Neural cell (in vitro differentiated cells): ENCODE data around the gene TUBA8. TPM values are rescaled to one million over a fixed set of nuclear protein-coding genes. Genes with fewer than 3 reads are reported as not detected.

ENCODE experiments used
- H2AFZ ChIP-seq: fragments of 200-600, 300-800 bp; sonication (generic), shearing (Covaris generic); 2 replicates; pipeline ENCODE4 v1.6.0; 2014; ENCODE audit warnings: low read depth, mild to moderate bottlenecking, antibody characterized with exemption, low read length, moderate library complexity
- H3F3A ChIP-seq: fragments of 200-600 bp; shearing (Covaris generic); 2 replicates; pipeline ENCODE4 v1.6.1; 2016; ENCODE audit warnings: mild to moderate bottlenecking, moderate library complexity, mixed read lengths, antibody characterized with exemption, low read length; ENCODE audit not compliant: insufficient read depth, poor library complexity, severe bottlenecking
- H3K27ac ChIP-seq: fragments of 200-600, 300-800 bp; sonication (generic), shearing (Covaris generic); 2 replicates; pipeline ENCODE4 v1.5.1; 2014; ENCODE audit warnings: mild to moderate bottlenecking, low read length, moderate library complexity
- H3K27me3 ChIP-seq: fragments of 300-800, 200-600 bp; sonication (generic), shearing (Covaris generic); 2 replicates; pipeline ENCODE4 v1.6.0; 2014; ENCODE audit warnings: mild to moderate bottlenecking, low read depth, low read length, moderate library complexity; ENCODE audit not compliant: insufficient read depth
- H3K36me3 ChIP-seq: fragments of 300-800, 200-600 bp; sonication (generic), shearing (Covaris generic); 2 replicates; pipeline ENCODE4 v1.5.1; 2014; ENCODE audit warnings: mild to moderate bottlenecking, antibody characterized with exemption, low read length, moderate library complexity; ENCODE audit not compliant: insufficient read depth
- H3K4me2 ChIP-seq: fragments of 300-800, 200-600 bp; sonication (generic), shearing (Covaris generic); 2 replicates; pipeline ENCODE4 v1.6.0; 2014; ENCODE audit warnings: mild to moderate bottlenecking, low read length
- H3K4me3 ChIP-seq: fragments of 300-800, 200-600 bp; sonication (generic), shearing (Covaris generic); 2 replicates; pipeline ENCODE4 v1.5.1; 2014; ENCODE audit warnings: mild to moderate bottlenecking, low read length, moderate library complexity
- H3K79me2 ChIP-seq: fragments of 200-600 bp; shearing (Covaris generic); replicated peaks from 2 replicates; pipeline ENCODE4 v1.6.0; 2014; ENCODE audit warnings: mild to moderate bottlenecking, low read length, moderate library complexity; ENCODE audit not compliant: insufficient read depth
- H3K9ac ChIP-seq: fragments of 300-800, 200-600 bp; sonication (generic), shearing (Covaris generic); 2 replicates; pipeline ENCODE4 v1.6.1; 2016; ENCODE audit warnings: mild to moderate bottlenecking, low read length, mixed read lengths
- H3K9me2 ChIP-seq: fragments of 200-600 bp; shearing (Covaris generic); 2 replicates; pipeline ENCODE4 v1.6.1; 2016; ENCODE audit warnings: mild to moderate bottlenecking, low read length, mixed read lengths; ENCODE audit not compliant: insufficient read depth
- H3K9me3 ChIP-seq: fragments of 200-600, 300-800 bp; sonication (generic), shearing (Covaris generic); 2 replicates; pipeline ENCODE4 v1.6.1; 2016; ENCODE audit warnings: mild to moderate bottlenecking, mixed run types, low read length, moderate library complexity, mixed read lengths
- H4K20me1 ChIP-seq: fragments of 200-600 bp; shearing (Covaris generic); 2 replicates; pipeline ENCODE4 v1.6.1; 2016; ENCODE audit warnings: mild to moderate bottlenecking, mixed run types; ENCODE audit not compliant: insufficient read depth
- EP300 ChIP-seq: fragments of 450-650 bp; conservative IDR thresholded peaks from 2 replicates; pipeline ENCODE4 v1.6.1; 2014; ENCODE audit warnings: antibody characterized with exemption, mild to moderate bottlenecking, moderate library complexity; ENCODE audit not compliant: poor library complexity, severe bottlenecking
- EZH2 ChIP-seq: fragments of 200-600, 300-800 bp; shearing (Covaris generic), sonication (generic); IDR thresholded peaks from 2 replicates; pipeline ENCODE4 v1.6.1; 2014; ENCODE audit warnings: antibody characterized with exemption, low read length, borderline replicate concordance, mild to moderate bottlenecking; ENCODE audit not compliant: insufficient read depth, poor library complexity, severe bottlenecking
- MXI1 ChIP-seq: fragments of 450-650 bp; conservative IDR thresholded peaks from 2 replicates; pipeline ENCODE4 v1.6.1; 2014; ENCODE audit warnings: antibody characterized with exemption, mild to moderate bottlenecking; ENCODE audit not compliant: poor library complexity, severe bottlenecking
- POLR2AphosphoS5 ChIP-seq: IDR thresholded peaks from 2 replicates; pipeline ENCODE4 v1.6.1; 2012
- RAD21 ChIP-seq: fragments of 450-650 bp; conservative IDR thresholded peaks from 2 replicates; pipeline ENCODE4 v1.6.1; 2014; ENCODE audit warnings: antibody characterized with exemption, mild to moderate bottlenecking, moderate library complexity
- SMC3 ChIP-seq: fragments of 450-650 bp; conservative IDR thresholded peaks from 2 replicates; pipeline ENCODE4 v1.6.1; 2014; ENCODE audit warnings: antibody characterized with exemption, mild to moderate bottlenecking, moderate library complexity; ENCODE audit not compliant: poor library complexity
- TAF1 ChIP-seq: IDR thresholded peaks from 2 replicates; pipeline ENCODE4 v1.6.1; 2012; ENCODE audit warnings: low read depth
- polyA plus RNA-seq: library from polyadenylated mRNA; depleted of rRNA; stranded (reverse); fragments of >200 nt; gene quantifications from 2 replicates; pipeline ENCODE4 v1.2.3, GENCODE V29; 2014
- TF ChIP-seq, protein P1 (sequence below): IDR thresholded peaks from 2 replicates; pipeline ENCODE4 v1.6.1; 2012; ENCODE audit warnings: borderline replicate concordance
- TF ChIP-seq, protein P2 (sequence below): fragments of 450-650 bp; IDR thresholded peaks from 2 replicates; pipeline ENCODE4 v1.5.1; 2014; ENCODE audit warnings: antibody characterized with exemption, mild to moderate bottlenecking, moderate library complexity; ENCODE audit not compliant: poor library complexity, severe bottlenecking

The TUBA8 gene
- polyA plus RNA-seq, 1 donor from 2014 or later: 1.8 TPM

DNA sequence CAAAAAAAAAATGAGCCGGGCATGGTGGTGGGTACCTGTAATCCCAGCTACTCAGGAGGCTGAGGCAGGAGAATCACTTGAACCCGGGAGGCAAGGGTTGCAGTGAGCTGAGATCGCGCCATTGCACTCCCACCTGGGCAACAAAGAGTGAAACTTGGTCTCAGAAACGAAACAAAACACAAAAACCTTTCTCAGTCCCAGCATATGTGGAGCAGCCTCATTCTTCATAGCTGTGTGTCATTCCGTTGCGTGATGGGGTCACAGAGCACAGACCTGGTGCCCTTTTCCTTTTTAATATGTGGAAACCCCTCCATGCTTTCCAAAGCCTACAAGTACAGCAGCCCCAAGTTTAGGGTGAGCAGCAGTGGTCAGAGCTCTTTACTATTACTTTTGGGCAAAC lies 19.1 kb upstream of the TUBA8 start:
- TF ChIP-seq RAD21 (no peak), EP300 (no peak), POLR2AphosphoS5 (no peak), MXI1 (no peak), TAF1 (no peak), SMC3 (no peak), EZH2 (no peak)
- TF ChIP-seq, protein P1, sequence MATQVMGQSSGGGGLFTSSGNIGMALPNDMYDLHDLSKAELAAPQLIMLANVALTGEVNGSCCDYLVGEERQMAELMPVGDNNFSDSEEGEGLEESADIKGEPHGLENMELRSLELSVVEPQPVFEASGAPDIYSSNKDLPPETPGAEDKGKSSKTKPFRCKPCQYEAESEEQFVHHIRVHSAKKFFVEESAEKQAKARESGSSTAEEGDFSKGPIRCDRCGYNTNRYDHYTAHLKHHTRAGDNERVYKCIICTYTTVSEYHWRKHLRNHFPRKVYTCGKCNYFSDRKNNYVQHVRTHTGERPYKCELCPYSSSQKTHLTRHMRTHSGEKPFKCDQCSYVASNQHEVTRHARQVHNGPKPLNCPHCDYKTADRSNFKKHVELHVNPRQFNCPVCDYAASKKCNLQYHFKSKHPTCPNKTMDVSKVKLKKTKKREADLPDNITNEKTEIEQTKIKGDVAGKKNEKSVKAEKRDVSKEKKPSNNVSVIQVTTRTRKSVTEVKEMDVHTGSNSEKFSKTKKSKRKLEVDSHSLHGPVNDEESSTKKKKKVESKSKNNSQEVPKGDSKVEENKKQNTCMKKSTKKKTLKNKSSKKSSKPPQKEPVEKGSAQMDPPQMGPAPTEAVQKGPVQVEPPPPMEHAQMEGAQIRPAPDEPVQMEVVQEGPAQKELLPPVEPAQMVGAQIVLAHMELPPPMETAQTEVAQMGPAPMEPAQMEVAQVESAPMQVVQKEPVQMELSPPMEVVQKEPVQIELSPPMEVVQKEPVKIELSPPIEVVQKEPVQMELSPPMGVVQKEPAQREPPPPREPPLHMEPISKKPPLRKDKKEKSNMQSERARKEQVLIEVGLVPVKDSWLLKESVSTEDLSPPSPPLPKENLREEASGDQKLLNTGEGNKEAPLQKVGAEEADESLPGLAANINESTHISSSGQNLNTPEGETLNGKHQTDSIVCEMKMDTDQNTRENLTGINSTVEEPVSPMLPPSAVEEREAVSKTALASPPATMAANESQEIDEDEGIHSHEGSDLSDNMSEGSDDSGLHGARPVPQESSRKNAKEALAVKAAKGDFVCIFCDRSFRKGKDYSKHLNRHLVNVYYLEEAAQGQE: no peak
- TF ChIP-seq, protein P2, sequence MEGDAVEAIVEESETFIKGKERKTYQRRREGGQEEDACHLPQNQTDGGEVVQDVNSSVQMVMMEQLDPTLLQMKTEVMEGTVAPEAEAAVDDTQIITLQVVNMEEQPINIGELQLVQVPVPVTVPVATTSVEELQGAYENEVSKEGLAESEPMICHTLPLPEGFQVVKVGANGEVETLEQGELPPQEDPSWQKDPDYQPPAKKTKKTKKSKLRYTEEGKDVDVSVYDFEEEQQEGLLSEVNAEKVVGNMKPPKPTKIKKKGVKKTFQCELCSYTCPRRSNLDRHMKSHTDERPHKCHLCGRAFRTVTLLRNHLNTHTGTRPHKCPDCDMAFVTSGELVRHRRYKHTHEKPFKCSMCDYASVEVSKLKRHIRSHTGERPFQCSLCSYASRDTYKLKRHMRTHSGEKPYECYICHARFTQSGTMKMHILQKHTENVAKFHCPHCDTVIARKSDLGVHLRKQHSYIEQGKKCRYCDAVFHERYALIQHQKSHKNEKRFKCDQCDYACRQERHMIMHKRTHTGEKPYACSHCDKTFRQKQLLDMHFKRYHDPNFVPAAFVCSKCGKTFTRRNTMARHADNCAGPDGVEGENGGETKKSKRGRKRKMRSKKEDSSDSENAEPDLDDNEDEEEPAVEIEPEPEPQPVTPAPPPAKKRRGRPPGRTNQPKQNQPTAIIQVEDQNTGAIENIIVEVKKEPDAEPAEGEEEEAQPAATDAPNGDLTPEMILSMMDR: no peak
- H3K9ac ChIP-seq: no peak overlapping the region
- no peak overlapping the region for H2AFZ ChIP-seq
- no peak overlapping the region for H3K27ac ChIP-seq
- H3K4me2 ChIP-seq: no peak overlapping the region
- H3K36me3 ChIP-seq: no peaks in the 10 kb centered on the region
- no peaks in the 10 kb centered on the region for H3K9me3 ChIP-seq
- no peaks in the 10 kb centered on the region for H4K20me1 ChIP-seq
- no peaks in the 10 kb centered on the region for H3K79me2 ChIP-seq
- H3K27me3 ChIP-seq: no peaks in the 10 kb centered on the region
- no peaks in the 10 kb centered on the region for H3K9me2 ChIP-seq
- no peaks in the 10 kb centered on the region for H3F3A ChIP-seq
- H3K4me3 ChIP-seq: no peak overlapping the region

DNA sequence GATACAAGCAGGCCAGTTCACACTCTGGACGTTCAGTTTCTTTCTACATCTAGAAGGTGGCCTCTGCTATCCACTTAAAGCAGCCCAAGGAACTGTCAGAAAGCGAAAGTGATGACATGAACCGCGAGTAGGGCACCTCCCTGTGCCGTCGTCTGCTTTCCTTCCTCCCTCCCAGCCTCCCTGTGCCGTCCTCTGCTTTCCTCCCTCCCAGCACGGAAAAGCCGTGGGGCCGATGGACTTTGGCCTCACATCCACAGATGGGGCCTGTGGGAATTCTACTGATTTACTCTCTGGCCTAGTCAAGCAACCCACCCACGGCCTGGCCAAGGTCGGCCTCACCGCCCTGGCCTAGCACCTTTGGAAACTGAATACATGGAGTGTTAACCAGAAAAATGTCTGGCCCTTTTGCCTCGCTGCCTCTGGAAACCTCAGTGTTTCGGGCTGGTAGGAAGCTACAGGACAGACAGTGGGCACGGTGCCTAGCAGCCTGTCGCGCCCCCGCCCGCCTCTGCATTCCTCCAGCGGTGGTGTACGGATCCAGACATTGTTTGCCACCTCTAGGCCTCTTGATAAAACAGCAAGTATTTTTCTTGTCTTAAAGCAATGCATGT lies 18.6 kb upstream of the TUBA8 start:
- Histone ChIP-seq H3K4me2 (no peak overlapping the region), H3K9me2 (no peaks in the 10 kb centered on the region), H4K20me1 (no peaks in the 10 kb centered on the region), H3K27me3 (no peaks in the 10 kb centered on the region), H3K9ac (no peak overlapping the region), H3K27ac (no peak overlapping the region), H3K36me3 (no peaks in the 10 kb centered on the region), H3F3A (no peaks in the 10 kb centered on the region), H3K9me3 (no peaks in the 10 kb centered on the region), H3K79me2 (no peaks in the 10 kb centered on the region), H2AFZ (no peak overlapping the region), H3K4me3 (no peak overlapping the region)
- TF ChIP-seq SMC3 (no peak), POLR2AphosphoS5 (no peak), TAF1 (no peak), MXI1 (no peak), EP300 (no peak)
- TF ChIP-seq, protein P1: no peak
